Stimulated activated CD8-positive, alpha-beta memory T cell treated with anti-CD3 and anti-CD28 coated beads, Interleukin-15, amount 100 ng/mL, for 4 hours (primary cell): ENCODE results near the gene GBP7.
"Not testable (repeated sequence)": the region's sequence is repeated elsewhere in the genome, so short reads cannot be mapped to it uniquely, and the experiment has no call there.

Experiments used
- DNase-seq, 2 donors: peaks; one replicate each; pipeline ENCODE4 v3.0.0-alpha.2; 2020; ENCODE audit warnings: low read depth in 2 of 2

The GBP7 gene

GRCh38 chr1:89170170-89171066 lies 5.4 kb downstream of the GBP7 start:
- DNase-seq = no peak

GRCh38 chr1:89169166-89169565 lies 6.6 kb downstream of the GBP7 start:
- DNase-seq = no peak

- DNase-seq = no peak
Observed at GRCh38 chr1:89167590-89168230, 8.1 kb downstream of the GBP7 start.

- DNase-seq = no peak
Observed at GRCh38 chr1:89166705-89167104, 9.1 kb downstream of the GBP7 start.

GRCh38 chr1:89165811-89166210 lies 10.0 kb downstream of the GBP7 start:
- no peak for DNase-seq

GRCh38 chr1:89151047-89151446 lies 24.8 kb downstream of the GBP7 start:
- no peak for DNase-seq

GRCh38 chr1:89149976-89150375 lies 25.8 kb downstream of the GBP7 start:
- DNase-seq = no peak

GRCh38 chr1:89149229-89149628 lies 26.6 kb downstream of the GBP7 start:
- DNase-seq = no peak

- no peak for DNase-seq
Observed at GRCh38 chr1:89147678-89148658, 27.8 kb downstream of the GBP7 start.

GRCh38 chr1:89146721-89147120 lies 29.1 kb downstream of the GBP7 start:
- DNase-seq = no peak

GRCh38 chr1:89143484-89143883 lies 32.3 kb downstream of the GBP7 start:
- no peak for DNase-seq

- DNase-seq = no peak
Observed at GRCh38 chr1:89142160-89142559, 33.6 kb downstream of the GBP7 start.

GRCh38 chr1:89133747-89134146 lies 42.1 kb downstream of the GBP7 start:
- DNase-seq = no peak

GRCh38 chr1:89130716-89131115 lies 45.1 kb downstream of the GBP7 start:
- DNase-seq = no peak

GRCh38 chr1:89129911-89130310 lies 45.9 kb downstream of the GBP7 start:
- DNase-seq = no peak

GRCh38 chr1:89128003-89128458 lies 47.8 kb downstream of the GBP7 start:
- DNase-seq = not testable (repeated sequence)

GRCh38 chr1:89126602-89127565 lies 48.9 kb downstream of the GBP7 start:
- peak; percentile 54 to 80 for DNase-seq

- no peak for DNase-seq
Observed at GRCh38 chr1:89125913-89126580, 49.8 kb downstream of the GBP7 start, which contains the start of gene GBP2. Gene GBP2, minus strand, starts transcription at chr1:89126114. Its CDS starts 4,148 bp downstream, at chr1:89121966.

GRCh38 chr1:89125240-89125912 lies 50.4 kb downstream of the GBP7 start:
- no peak for DNase-seq
